GM21619 (cell line): Measurements from ENCODE around the gene P2RY12.

Source experiments
- ATAC-seq: cut with Tn5 transposase; IDR thresholded peaks from one replicate; pipeline ENCODE4 v1.9.1; 2021; ENCODE audit not compliant: unreplicated experiment

Gene P2RY12

DNA sequence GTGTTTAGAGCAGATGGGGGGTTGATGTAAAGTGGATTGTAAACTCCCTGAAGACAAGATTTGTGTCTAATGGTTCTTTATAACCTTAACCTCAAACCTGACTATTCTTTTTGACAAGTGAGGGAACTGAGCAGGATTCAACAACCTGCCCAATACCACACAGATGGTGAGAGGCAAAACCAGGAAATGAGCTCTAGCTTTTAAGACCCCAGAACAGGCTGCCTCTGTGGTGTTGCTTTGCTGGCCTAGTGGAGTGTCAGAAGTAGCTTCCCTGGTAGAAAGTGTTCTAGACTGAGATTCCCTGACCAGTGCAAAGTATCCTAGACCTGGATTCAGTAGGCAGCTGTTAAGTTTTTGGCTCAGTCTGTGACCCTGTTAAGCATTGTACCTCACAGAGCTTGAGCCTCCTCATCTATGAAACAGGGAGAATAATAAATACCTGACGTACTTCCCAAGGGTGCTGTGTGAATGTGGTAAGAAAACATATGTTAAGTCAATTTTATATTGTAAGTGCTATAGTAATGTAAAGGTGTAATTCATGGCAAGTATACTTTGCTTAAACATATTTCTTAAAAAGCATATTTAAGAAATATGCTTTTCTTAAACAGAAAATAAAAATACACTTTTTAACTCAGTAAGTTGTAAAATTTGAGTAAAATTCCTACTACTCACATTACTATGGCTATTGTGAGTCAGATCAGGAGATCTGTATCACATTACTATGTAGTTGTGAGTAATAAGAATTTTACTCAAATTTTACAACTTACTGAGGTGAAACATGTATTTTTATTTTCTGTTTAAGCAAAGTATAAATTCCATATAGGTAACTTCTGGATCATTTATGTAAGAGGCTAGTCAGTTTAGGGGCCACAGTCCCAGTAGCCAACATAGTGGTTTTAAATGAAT lies 76.7 kb downstream of the P2RY12 start:
- ATAC-seq: no peak

- ATAC-seq: no peak
Measured at GRCh38 chr3:151307131-151307530, 77.4 kb downstream of the P2RY12 start.

DNA sequence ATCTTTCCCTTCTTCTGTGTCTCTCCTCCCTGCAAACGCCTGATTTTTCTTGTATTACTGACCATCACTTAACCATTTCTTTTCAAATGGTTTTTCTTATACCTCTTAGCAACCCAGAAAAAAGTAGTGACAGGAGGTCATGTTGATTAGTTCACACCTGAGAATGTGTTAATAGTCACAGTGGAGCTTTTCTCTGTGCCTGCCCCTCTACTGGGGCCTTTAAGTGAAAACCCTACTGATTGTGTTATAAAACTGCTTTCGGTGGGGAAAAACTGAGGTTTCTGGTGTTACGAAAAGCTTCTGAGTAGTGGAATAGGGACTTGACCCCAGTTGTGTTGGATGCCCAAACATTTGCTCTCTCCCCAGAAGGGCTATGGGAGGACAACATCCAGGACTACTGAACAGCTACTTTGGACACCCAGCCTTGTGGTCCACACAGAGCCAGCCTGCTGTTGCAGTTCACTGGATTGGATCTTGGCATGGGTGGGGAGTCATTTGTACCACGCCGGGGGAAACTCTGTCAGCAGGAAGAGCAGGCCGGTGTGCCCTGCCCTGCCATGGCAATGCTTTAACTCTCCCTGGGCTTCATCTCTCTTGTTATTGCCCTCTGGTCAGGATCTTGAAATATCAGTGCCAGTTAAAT lies 78.3 kb downstream of the P2RY12 start:
- ATAC-seq: no peak

GRCh38 chr3:151305775-151306151 lies 78.8 kb downstream of the P2RY12 start:
- no peak for ATAC-seq

GRCh38 chr3:151305060-151305774 lies 79.3 kb downstream of the P2RY12 start:
- ATAC-seq: no peak

GRCh38 chr3:151303751-151304150 lies 80.8 kb downstream of the P2RY12 start:
- ATAC-seq: no peak

DNA sequence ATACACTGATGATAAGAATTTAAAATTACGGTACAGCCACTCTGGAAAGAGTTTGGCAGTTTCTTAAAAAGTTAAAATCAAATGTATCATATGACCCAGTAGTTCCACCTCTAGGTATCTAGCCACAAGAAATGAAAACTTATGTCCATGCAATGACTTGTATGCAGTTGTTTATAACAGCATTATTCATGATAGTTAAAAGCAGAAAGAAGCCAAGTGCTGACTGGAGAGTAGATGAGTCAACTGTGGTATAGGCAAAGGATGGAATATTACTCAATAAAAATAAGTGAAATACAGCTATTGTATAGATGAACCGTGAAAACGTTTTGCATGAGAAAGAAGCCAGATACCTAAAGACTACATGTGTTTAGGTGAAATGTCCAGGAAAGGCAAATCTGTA lies 82.8 kb downstream of the P2RY12 start:
- no peak for ATAC-seq

DNA sequence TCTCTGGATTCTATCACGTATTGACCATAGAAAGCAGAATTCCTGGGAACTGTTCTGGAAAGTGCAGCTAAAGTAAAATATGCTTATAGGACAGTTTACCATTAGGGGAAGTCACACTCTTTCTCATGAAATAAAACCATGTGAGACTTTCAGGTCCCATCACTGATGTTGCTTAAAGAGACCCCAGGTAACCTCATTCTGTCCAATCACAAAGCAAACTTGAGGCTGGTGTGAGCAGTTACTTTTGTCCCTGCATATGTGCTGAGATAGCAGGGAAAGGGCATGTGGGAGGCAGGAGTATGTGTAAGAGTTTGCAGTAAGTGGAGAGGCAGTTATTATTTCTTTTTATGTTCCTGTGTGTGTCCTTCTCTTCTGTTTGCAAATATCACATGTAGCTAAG lies 84.0 kb downstream of the P2RY12 start:
- ATAC-seq: no peak

GRCh38 chr3:151299006-151299405 lies 85.5 kb downstream of the P2RY12 start:
- ATAC-seq: no peak

DNA sequence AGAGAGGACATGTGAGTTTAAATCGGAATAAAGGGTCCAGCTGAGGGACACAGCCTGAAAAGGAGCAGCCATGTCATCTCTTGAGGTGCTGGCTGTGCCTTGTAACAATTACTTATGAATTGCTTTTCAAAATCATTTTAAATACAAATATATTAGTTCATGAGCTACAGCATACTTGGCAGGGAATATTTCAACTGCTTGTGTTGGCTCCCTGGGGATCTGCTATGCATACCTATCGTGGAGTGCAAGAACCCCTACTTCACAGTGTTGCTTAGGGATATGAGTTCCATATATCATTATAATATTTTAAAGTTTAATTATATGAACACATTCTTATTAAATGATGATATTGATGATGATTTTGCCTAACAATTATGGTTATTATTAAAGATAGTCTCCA lies 87.1 kb downstream of the P2RY12 start:
- ATAC-seq: no peak

DNA sequence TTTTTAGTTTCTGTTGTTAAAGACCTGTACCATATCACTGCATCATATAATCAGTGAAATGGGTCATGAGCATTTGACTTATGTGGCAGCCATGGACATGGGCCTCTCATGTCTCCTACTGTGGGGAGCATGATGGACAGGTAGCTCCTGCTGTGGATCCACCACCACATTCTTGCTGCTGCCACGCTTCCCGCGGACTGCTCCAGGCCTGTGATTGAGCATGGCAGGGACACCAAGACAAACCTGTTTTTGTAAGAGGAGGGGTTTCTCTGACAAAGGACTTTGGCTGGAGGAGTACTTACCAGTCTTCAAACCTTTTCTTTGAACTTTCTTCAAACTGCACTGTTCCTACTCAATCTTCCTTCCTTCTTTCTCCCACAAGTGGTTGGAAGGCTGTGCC lies 88.3 kb downstream of the P2RY12 start:
- no peak for ATAC-seq

DNA sequence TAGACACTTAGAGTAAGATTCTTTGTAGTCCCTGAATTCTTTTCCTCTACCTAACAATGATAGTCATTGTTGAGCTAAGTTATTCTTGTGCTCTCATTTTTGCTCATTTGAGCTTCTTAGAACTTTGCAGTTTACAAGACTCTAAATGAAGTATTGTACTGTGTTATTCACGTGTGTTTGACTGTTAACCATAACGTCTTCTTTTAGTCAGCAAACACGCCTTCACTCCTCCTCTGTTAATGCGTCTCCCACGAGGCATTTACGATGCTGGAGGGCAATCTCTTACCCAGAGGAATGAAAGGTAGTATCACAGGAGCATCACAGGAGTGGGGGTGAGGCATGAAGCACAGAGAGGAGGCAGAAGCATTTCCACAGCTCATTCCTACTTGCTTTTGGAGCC lies 91.4 kb downstream of the P2RY12 start:
- ATAC-seq: no peak

GRCh38 chr3:151290673-151291072 lies 93.9 kb downstream of the P2RY12 start:
- ATAC-seq: no peak

GRCh38 chr3:151289445-151289844 lies 95.1 kb downstream of the P2RY12 start:
- no peak for ATAC-seq
